Esophagus squamous epithelium (tissue), 5 donors: ENCODE measurements around the gene TIMP3. TPM values are rescaled to one million over a fixed set of nuclear protein-coding genes. Genes with fewer than 3 reads are reported as not detected.
A peak's percentile ranks its signal among the peaks of the same experiment; 100 is the strongest.

Experiments used
- DNase-seq: peaks from one replicate; lab custom pipeline; 2025; lab: John Stamatoyannopoulos, UW
- H3K27ac ChIP-seq, 4 donors: fragments of 200-600 bp; sonication (generic); one replicate each; pipeline ENCODE4 v1.5.1; 2016 to 2019; ENCODE audit warnings: mild to moderate bottlenecking in 1 of 4
- H3K27me3 ChIP-seq, 4 donors: fragments of 200-600 bp; sonication (generic); 1 replicate in 3 of 4; 2 replicates in 1 of 4; pipeline versions ENCODE4 v1.5.1 to v1.6.0; 2017 to 2021; ENCODE audit warnings: antibody characterized with exemption in 1 of 4
- H3K36me3 ChIP-seq, 3 donors: fragments of 200-600 bp; sonication (generic); one replicate each; pipeline ENCODE4 v1.5.1; 2016 to 2019
- H3K4me1 ChIP-seq, 3 donors: fragments of 200-600 bp; sonication (generic); one replicate each; pipeline ENCODE4 v1.5.1; 2017 to 2019
- H3K4me3 ChIP-seq, 4 donors: fragments of 200-600 bp; sonication (generic); 1 replicate in 3 of 4; 2 replicates in 1 of 4; pipeline ENCODE4 v1.5.1; 2016 to 2019; ENCODE audit warnings: mild to moderate bottlenecking in 2 of 4, moderate library complexity in 1 of 4
- H3K9me3 ChIP-seq, 3 donors: fragments of 200-600 bp; sonication (generic); one replicate each; pipeline ENCODE4 v1.5.1; 2016 to 2019
- POLR2A ChIP-seq, 4 donors: fragments of 450-650 bp; IDR thresholded peaks; one replicate each; pipeline ENCODE4 v1.6.1; 2017; ENCODE audit warnings: antibody characterized with exemption in 4 of 4, mild to moderate bottlenecking in 4 of 4, moderate library complexity in 3 of 4
- WGBS, 2 donors: methylation state at CpG; one replicate each; pipeline ENCODE4 v1.1.5; 2018; 5-methylcytosine and 5-hydroxymethylcytosine counted together
- intact Hi-C: fragments of 100-400 bp; cut with DNase I; formaldehyde crosslinking; loops from one replicate; pipeline ENCODE4 v1.15.0; 2022
- total RNA-seq, 4 donors: library from RNA; depleted of rRNA; stranded (reverse); fragments of >200 nt; gene quantifications; one replicate each; pipeline ENCODE4 v1.1.0, GENCODE V29; 2016
- TF ChIP-seq, protein P1 (sequence below), 6 experiments: fragments of 450-650 bp in 4 of 6; fragments of 200-600 bp in 2 of 6; sonication (generic) in 2 of 6; IDR thresholded peaks; one replicate each; pipeline ENCODE4 v1.5.1; 2016 to 2019; ENCODE audit warnings: antibody characterized with exemption in 6 of 6, mild to moderate bottlenecking in 4 of 6, moderate library complexity in 4 of 6
- donor health status: DM: yes; HTN: yes; CAD: no.

The TIMP3 gene
- total RNA-seq, 4 donors from 2014 or later: 15.3 to 306 (median 54.2) TPM

GRCh38 chr22:32785321-32786026 is 16.0 kb upstream of the TIMP3 start:
- DNase-seq: no peak
- Histone ChIP-seq H3K27ac (no peak overlapping the region), H3K36me3 (no peaks in the 10 kb centered on the region), H3K4me1 (peaks cover 0 to 11% (median 0%) of the 10 kb centered on the region in 3 donors), H3K9me3 (no peaks in the 10 kb centered on the region), H3K27me3 (no peaks in the 10 kb centered on the region), H3K4me3 (no peak overlapping the region)
- intact Hi-C loops: no loop called here
- 70 to 89% methylated on average over 5 of the region's 5 CpGs for WGBS, 2 donors
- TF ChIP-seq POLR2A (IDR thresholded peaks at IDR 0.05): no peak
- TF ChIP-seq, protein P1, sequence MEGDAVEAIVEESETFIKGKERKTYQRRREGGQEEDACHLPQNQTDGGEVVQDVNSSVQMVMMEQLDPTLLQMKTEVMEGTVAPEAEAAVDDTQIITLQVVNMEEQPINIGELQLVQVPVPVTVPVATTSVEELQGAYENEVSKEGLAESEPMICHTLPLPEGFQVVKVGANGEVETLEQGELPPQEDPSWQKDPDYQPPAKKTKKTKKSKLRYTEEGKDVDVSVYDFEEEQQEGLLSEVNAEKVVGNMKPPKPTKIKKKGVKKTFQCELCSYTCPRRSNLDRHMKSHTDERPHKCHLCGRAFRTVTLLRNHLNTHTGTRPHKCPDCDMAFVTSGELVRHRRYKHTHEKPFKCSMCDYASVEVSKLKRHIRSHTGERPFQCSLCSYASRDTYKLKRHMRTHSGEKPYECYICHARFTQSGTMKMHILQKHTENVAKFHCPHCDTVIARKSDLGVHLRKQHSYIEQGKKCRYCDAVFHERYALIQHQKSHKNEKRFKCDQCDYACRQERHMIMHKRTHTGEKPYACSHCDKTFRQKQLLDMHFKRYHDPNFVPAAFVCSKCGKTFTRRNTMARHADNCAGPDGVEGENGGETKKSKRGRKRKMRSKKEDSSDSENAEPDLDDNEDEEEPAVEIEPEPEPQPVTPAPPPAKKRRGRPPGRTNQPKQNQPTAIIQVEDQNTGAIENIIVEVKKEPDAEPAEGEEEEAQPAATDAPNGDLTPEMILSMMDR (IDR thresholded peaks at IDR 0.05): no peak

- H3K36me3 ChIP-seq: no peaks in the 10 kb centered on the region
- H3K4me3 ChIP-seq: no peak overlapping the region
- no peaks in the 10 kb centered on the region for H3K27me3 ChIP-seq
- intact Hi-C loops: no loop called here
- TF ChIP-seq, protein P1 (IDR thresholded peaks at IDR 0.05): no peak
- no peak for TF ChIP-seq POLR2A (IDR thresholded peaks at IDR 0.05)
- H3K4me1 ChIP-seq: peaks cover 0 to 9% (median 0%) of the 10 kb centered on the region in 3 donors
- H3K27ac ChIP-seq: no peak overlapping the region
- WGBS, 2 donors: 71 to 89% methylated on average over 2 of the region's 2 CpGs
- DNase-seq: no peak
- no peaks in the 10 kb centered on the region for H3K9me3 ChIP-seq
These were observed 15.5 kb upstream of the TIMP3 start for GRCh38 chr22:32786027-32786418.

GRCh38 chr22:32788904-32789624 is 12.4 kb upstream of the TIMP3 start:
- WGBS, 2 donors: 51 to 72% methylated on average over 4 of the region's 6 CpGs
- no peaks in the 10 kb centered on the region for H3K9me3 ChIP-seq
- H3K4me3 ChIP-seq: no peak overlapping the region
- H3K27ac ChIP-seq: peak overlapping the region in 3 of 4 donors; percentile 3 to 29 (median 25)
- H3K4me1 ChIP-seq: peaks cover 0 to 9% (median 0%) of the 10 kb centered on the region in 3 donors
- no peaks in the 10 kb centered on the region for H3K36me3 ChIP-seq
- intact Hi-C loops: no loop called here
- TF ChIP-seq, protein P1 (IDR thresholded peaks at IDR 0.05): no peak
- no peak for TF ChIP-seq POLR2A (IDR thresholded peaks at IDR 0.05)
- H3K27me3 ChIP-seq: no peaks in the 10 kb centered on the region
- DNase-seq: no peak

DNA sequence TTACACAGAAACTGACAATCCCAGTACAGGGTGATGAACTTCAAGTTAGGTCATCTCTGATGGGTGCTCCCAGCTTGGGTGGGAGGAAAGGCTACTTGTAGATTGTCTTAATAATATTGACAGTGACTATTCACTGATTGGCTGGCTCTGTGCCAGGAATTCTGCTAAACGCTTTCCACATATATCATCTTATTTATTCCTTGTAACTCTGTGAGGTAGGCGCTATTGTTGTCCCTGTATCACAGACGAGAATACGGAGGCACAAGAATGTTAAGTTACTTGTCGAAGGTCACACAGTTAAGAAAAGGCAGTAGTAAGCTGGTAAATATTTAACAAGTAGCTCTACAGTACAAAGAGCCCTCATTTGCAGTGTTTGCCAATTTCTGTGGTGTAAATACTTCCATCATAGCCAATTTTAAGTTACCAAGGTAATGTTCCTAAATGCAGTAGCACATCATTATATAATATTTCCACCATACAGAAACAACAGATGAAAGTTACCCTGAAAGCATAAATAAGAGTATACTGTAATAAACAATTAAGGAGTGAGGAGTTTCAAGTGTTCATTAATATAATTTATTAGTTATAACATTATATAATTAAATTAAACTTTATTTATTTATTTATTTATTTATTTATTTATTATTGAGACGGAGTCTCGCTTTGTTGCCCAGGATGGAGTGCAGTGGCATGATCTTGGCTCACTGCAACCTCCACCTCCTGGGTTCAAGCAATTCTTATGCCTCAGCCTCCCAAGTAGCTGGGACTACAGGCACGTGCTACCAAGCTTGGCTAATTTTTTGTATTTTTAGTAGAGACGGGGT is 11.5 kb upstream of the TIMP3 start:
- Histone ChIP-seq H3K27ac (peak overlapping the region in 1 of 4 donors; percentile 25), H3K4me1 (peaks cover 0 to 9% (median 0%) of the 10 kb centered on the region in 3 donors)

More for the DNA sequence above, 11.5 kb upstream of the TIMP3 start:
- Histone ChIP-seq H3K9me3 (no peaks in the 10 kb centered on the region), H3K36me3 (no peaks in the 10 kb centered on the region), H3K27me3 (no peaks in the 10 kb centered on the region), H3K4me3 (no peak overlapping the region)
- WGBS, 2 donors: 80 to 89% methylated on average over 9 of the region's 9 CpGs
- intact Hi-C loops: no loop called here
- DNase-seq: no peak
- TF ChIP-seq POLR2A (IDR thresholded peaks at IDR 0.05): no peak
- TF ChIP-seq, protein P1 (IDR thresholded peaks at IDR 0.05): no peak
